ENCODE measurements around the gene TMEM42.

The TMEM42 gene

DNA sequence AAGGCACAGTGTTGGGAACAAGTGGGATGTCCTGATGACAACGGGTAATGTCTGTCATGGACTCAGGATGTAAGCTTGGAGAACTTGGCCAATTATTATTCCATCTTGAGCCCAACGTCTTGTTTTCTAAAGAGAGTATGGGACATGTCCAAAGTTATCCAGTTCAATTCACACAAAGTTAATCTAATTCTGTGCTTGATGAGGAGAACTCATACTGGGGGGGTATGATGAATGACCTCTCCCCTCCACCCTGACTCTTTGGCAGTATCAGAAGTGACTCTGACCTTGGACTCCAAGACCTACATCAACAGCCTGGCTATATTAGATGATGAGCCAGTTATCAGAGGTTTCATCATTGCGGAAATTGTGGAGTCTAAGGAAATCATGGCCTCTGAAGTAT lies 49.0 kb downstream of the TMEM42 start:
- TF ChIP-seq, protein P1, sequence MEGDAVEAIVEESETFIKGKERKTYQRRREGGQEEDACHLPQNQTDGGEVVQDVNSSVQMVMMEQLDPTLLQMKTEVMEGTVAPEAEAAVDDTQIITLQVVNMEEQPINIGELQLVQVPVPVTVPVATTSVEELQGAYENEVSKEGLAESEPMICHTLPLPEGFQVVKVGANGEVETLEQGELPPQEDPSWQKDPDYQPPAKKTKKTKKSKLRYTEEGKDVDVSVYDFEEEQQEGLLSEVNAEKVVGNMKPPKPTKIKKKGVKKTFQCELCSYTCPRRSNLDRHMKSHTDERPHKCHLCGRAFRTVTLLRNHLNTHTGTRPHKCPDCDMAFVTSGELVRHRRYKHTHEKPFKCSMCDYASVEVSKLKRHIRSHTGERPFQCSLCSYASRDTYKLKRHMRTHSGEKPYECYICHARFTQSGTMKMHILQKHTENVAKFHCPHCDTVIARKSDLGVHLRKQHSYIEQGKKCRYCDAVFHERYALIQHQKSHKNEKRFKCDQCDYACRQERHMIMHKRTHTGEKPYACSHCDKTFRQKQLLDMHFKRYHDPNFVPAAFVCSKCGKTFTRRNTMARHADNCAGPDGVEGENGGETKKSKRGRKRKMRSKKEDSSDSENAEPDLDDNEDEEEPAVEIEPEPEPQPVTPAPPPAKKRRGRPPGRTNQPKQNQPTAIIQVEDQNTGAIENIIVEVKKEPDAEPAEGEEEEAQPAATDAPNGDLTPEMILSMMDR (IDR thresholded peaks at IDR 0.05), result no peak
- H3K27me3 ChIP-seq, result peaks cover 0 to 10% of the 10 kb centered on the region in 2 donors
- intact Hi-C loops (cut with DNase I; ENCODE audit: low total_unique reads), result no loop called here

DNA sequence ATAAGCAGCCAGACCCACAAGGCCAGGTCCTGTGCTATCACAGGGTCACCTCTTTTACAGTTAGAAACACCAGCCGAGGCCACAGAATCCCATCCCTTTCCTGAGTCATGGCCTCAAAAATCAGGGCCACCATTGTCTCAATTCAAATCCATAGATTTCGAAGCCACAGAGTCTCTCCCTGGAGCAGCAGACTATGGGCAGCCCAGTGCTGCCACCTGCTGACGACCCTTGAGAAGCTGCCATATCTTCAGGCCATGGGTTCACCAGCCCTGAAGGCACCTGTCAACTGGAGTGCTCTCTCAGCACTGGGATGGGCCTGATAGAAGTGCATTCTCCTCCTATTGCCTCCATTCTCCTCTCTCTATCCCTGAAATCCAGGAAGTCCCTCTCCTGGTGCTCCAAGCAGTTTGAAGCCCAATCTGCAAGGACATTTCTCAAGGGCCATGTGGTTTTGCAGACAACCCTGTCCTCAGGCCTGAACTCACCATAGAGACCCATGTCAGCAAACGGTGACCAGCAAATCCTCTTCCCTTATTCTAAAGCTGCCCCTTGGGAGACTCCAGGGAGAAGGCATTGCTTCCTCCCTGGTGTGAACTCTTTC lies 52.3 kb downstream of the TMEM42 start:
- TF ChIP-seq, protein P1 (IDR thresholded peaks at IDR 0.05), result peak; percentile 60 to 75
- Histone ChIP-seq H3K27ac (no peak overlapping the region), H3K36me3 (peaks cover 0 to 27% (median 11%) of the 10 kb centered on the region in 3 donors), H3K4me3 (no peak overlapping the region), H3K27me3 (peaks cover 0 to 9% of the 10 kb centered on the region in 2 donors), H3K4me1 (no peaks in the 10 kb centered on the region), H3K9me3 (no peaks in the 10 kb centered on the region)
- intact Hi-C loops (cut with DNase I; ENCODE audit: low total_unique reads), result no loop called here
- peak; percentile 32 to 70 for DNase-seq

More for the DNA sequence above, 49.0 kb downstream of the TMEM42 start:
- Histone ChIP-seq H3K4me3 (no peak overlapping the region), H3K36me3 (no peaks in the 10 kb centered on the region), H3K4me1 (no peaks in the 10 kb centered on the region), H3K27ac (no peak overlapping the region), H3K9me3 (no peaks in the 10 kb centered on the region)
- DNase-seq, result no peak

DNA sequence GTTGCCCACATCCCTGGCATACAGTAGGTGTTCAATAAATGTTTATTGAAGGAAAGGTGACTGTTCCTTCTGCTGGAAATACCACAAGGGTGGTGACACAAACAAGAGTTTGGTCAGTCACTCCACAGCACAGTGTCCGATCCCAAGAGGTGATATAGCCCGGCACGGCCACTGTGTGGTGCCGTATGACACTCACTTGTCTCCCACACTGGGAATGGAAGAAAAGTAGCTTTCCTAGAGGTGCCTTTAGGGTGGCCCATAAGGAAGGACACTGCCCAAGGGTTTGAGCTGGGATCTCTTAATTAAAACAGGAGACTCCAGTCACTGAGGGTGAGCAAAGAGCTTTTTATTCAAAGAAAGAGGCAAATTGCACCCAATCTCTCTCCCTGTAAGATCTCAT lies 53.2 kb downstream of the TMEM42 start:
- peaks cover 0 to 5% (median under 1%) of the 10 kb centered on the region in 4 donors for H3K4me1 ChIP-seq
- H3K4me3 ChIP-seq, result no peak overlapping the region
- H3K27ac ChIP-seq, result no peak overlapping the region
- no peak for DNase-seq
- no peaks in the 10 kb centered on the region for H3K9me3 ChIP-seq
- no peaks in the 10 kb centered on the region for H3K27me3 ChIP-seq
- TF ChIP-seq, protein P1 (IDR thresholded peaks at IDR 0.05), result no peak
- peaks cover 0 to 27% (median 11%) of the 10 kb centered on the region in 3 donors for H3K36me3 ChIP-seq
- intact Hi-C loops (cut with DNase I; ENCODE audit: low total_unique reads), result no loop called here
